ENCODE results near the gene ITPKB.

ITPKB gene

DNA sequence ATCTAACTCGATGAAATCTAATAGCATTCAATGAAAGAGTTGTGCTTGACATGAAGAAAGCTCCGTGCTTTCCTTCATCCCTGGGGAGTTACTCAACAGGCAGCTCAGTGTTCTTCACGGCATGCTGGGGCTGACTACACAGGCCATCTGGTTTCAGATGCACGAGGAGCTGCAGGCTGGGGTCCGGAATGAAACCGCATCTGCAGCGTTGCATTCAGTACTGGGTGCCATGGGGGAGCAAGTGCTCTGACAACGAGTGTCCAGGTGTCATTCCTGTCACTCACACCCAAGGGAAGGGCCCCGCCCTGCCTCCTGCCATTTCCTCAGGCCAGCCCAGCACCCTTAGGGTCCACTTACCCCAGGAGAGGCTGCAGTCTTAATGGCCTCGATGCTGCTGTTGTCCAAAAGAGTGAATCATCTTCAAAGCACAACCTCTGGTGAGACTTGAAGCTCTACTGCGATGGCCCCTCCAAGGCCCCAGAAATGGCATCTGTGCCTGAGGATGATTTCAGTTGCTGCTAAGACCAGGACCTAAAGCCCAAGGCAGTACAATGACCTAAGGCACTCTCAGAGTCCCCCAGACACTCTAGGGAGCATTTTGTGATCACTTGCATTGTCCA lies 129.1 kb downstream of the ITPKB start:
- Mint-ChIP-seq H3K27me3 (ENCODE audit: low read depth) (no peaks in the 10 kb centered on the region), H3K9me3 (no peaks in the 10 kb centered on the region), H3K4me1 (peaks cover 20% of the 10 kb centered on the region), H3K36me3 (ENCODE audit: low read depth) (no peaks in the 10 kb centered on the region), H3K4me3 (no peak overlapping the region), H3K27ac (no peak overlapping the region)
- no peak for TF ChIP-seq CTCF (IDR thresholded peaks at IDR 0.05; ENCODE audit: unreplicated experiment in 3 of 3)

DNA sequence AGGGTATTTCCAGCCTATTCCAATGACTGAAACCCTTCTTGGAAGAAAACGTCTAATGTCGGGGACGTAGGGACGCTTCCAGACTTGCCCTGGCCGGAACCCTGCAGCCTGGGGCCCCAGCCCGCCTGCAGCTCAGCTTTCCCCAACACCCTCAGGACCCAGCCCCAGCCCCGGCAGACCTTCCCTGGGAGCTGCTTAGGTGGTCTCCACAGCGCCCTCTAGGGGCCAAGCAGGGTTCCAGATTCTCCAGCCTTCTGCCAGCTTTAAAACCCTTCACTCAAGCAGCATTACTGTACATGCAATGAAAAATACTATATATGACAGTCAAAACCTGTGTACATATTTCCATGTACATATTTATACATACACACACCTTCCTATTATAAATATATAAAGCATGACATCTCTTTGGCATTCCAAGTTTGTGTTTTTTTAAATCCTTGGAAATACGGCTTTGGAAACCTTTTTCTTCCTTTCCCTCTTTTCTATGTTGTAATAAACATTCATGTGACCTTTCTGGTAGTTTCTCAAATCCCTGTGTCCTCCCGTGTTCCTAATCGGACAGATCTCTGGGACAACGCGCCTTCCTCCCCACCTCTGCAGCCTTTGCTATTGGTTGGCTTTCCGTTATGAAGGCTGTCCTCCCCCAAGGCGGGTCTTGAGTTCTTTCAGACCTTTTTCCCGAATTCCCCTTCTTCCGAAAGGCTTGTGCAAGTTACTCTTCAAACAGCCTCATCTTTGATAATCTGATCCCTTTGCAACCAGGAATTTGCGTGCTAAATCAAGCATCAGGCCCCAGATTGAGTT lies 130.2 kb downstream of the ITPKB start:
- no peaks in the 10 kb centered on the region for H3K36me3 Mint-ChIP-seq (ENCODE audit: low read depth)
- no peaks in the 10 kb centered on the region for H3K27me3 Mint-ChIP-seq (ENCODE audit: low read depth)
- no peak overlapping the region for H3K4me3 Mint-ChIP-seq
- H3K4me1 Mint-ChIP-seq = peaks cover 30% of the 10 kb centered on the region
- no peaks in the 10 kb centered on the region for H3K9me3 Mint-ChIP-seq
- peak; percentile 74 to 91 (median 89) for TF ChIP-seq CTCF (IDR thresholded peaks at IDR 0.05; ENCODE audit: unreplicated experiment in 3 of 3)
- H3K27ac Mint-ChIP-seq = peak overlapping the region in 1 of 3 experiments; percentile 1

DNA sequence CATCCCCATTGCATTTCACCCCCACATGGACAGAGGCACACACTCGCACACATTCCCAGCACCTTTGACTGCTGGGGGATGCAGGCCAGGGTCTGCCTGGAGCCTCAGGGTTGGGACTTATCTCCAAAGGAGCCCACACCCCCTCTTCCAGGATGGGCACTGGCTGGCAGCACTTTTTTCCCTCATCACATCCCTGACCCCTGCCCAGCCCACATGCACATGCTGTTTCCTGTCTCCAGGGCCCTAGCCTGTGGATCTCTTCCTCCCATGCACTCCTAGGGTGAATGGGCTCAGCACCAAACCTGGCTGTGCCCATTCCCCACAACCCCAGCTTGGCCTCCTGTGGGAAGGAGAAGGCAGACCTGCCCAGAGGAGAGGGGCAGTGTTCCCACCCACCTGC lies 131.3 kb downstream of the ITPKB start:
- TF ChIP-seq CTCF (IDR thresholded peaks at IDR 0.05; ENCODE audit: unreplicated experiment in 3 of 3) = no peak
- Mint-ChIP-seq H3K27ac (no peak overlapping the region), H3K9me3 (no peaks in the 10 kb centered on the region), H3K27me3 (ENCODE audit: low read depth) (no peaks in the 10 kb centered on the region), H3K4me3 (no peak overlapping the region), H3K36me3 (ENCODE audit: low read depth) (no peaks in the 10 kb centered on the region), H3K4me1 (peaks cover 41% of the 10 kb centered on the region)

GRCh38 chr1:226607268-226607660 lies 131.8 kb downstream of the ITPKB start:
- H3K4me1 Mint-ChIP-seq = peaks cover 46% of the 10 kb centered on the region

GRCh38 chr1:226606311-226607267 lies 132.5 kb downstream of the ITPKB start:
- H3K4me3 Mint-ChIP-seq = no peak overlapping the region
- no peaks in the 10 kb centered on the region for H3K9me3 Mint-ChIP-seq
- H3K36me3 Mint-ChIP-seq (ENCODE audit: low read depth) = no peaks in the 10 kb centered on the region
- H3K27ac Mint-ChIP-seq = peak overlapping the region in 2 of 3 experiments; percentile 79 to 80
- H3K27me3 Mint-ChIP-seq (ENCODE audit: low read depth) = no peaks in the 10 kb centered on the region
- peaks cover 50% of the 10 kb centered on the region for H3K4me1 Mint-ChIP-seq
- no peak for TF ChIP-seq CTCF (IDR thresholded peaks at IDR 0.05; ENCODE audit: unreplicated experiment in 3 of 3)

More at GRCh38 chr1:226607268-226607660, 131.8 kb downstream of the ITPKB start:
- Mint-ChIP-seq H3K36me3 (ENCODE audit: low read depth) (no peaks in the 10 kb centered on the region), H3K9me3 (no peaks in the 10 kb centered on the region), H3K4me3 (no peak overlapping the region), H3K27ac (no peak overlapping the region), H3K27me3 (ENCODE audit: low read depth) (no peaks in the 10 kb centered on the region)
- no peak for TF ChIP-seq CTCF (IDR thresholded peaks at IDR 0.05; ENCODE audit: unreplicated experiment in 3 of 3)
